ENCODE results near the gene RABGAP1L. TPM values are rescaled to one million over a fixed set of nuclear protein-coding genes. Genes with fewer than 3 reads are reported as not detected.

Gene RABGAP1L
- total and polyA plus RNA-seq, 10 of the 15 experiments (the other 5 are each of a cell fraction or from before 2014, with no cell fraction given): 5.8 to 194 (median 113) TPM

GRCh38 chr1:174637487-174637886, 478.2 kb downstream of the RABGAP1L start:
- no peak for ATAC-seq

More at GRCh38 chr1:174637487-174637886, 478.2 kb downstream of the RABGAP1L start:
- 98% methylated on average over 4 of the region's 4 CpGs for WGBS (ENCODE audit: insufficient coverage, insufficient replicate concordance, low lambda C conversion rate, missing lambda C conversion rate)
- ChIA-PET CTCF (interaction anchor here (0.9 kb wide), 1 partner anchor 12 kb away, joined by 3 read pairs; no protein-coding TSS in a partner anchor), RAD21 (ENCODE audit: unreplicated experiment) (no interaction called here), SMC1A (ENCODE audit: uncharacterized antibody, unreplicated experiment) (no interaction called here), POLR2A (no interaction called here)
- Histone ChIP-seq H3K79me2 (ENCODE audit: control insufficient read depth, insufficient read depth, low read length) (no peaks in the 10 kb centered on the region), H3K36me3 (ENCODE audit: control insufficient read depth in 2 of 2, insufficient read depth in 2 of 2, low read length in 1 of 2) (no peaks in the 10 kb centered on the region), H3K4me3 (no peak overlapping the region), H3K9me3 (replicated peaks; ENCODE audit: control insufficient read depth, insufficient read depth, low read length) (no peaks in the 10 kb centered on the region), H3K4me1 (ENCODE audit: control insufficient read depth, insufficient read depth, low read length) (no peaks in the 10 kb centered on the region), H3K4me2 (ENCODE audit: control insufficient read depth, insufficient read depth) (no peak overlapping the region), H3K27me3 (replicated peaks in 1 of 2; ENCODE audit: control insufficient read depth in 2 of 2, insufficient read depth in 2 of 2, low read length in 1 of 2) (no peaks in the 10 kb centered on the region), H2AFZ (ENCODE audit: control insufficient read depth, low read depth, low read length) (no peak overlapping the region), H4K20me1 (ENCODE audit: control insufficient read depth, insufficient read depth) (no peaks in the 10 kb centered on the region), H3K9ac (ENCODE audit: control insufficient read depth, insufficient read depth, low read length) (no peak overlapping the region), H3K27ac (ENCODE audit: control insufficient read depth, insufficient read depth) (no peak overlapping the region)
- TF ChIP-seq POLR2AphosphoS5 (IDR thresholded peaks at IDR 0.05; ENCODE audit: low read length): no peak
- no peak for TF ChIP-seq CBFB (IDR thresholded peaks at IDR 0.05; ENCODE audit: low read depth)
- no peak for TF ChIP-seq E2F8 (IDR thresholded peaks at IDR 0.05; ENCODE audit: low read depth, partially characterized antibody)
- TF ChIP-seq TBL1XR1 (IDR thresholded peaks at IDR 0.05; ENCODE audit: low read depth, low read length): no peak
- no peak for TF ChIP-seq RUNX3 (IDR thresholded peaks at IDR 0.05; ENCODE audit: low read length)
- no peak for TF ChIP-seq ZBTB11 (CRISPR knock-in tag; IDR thresholded peaks at IDR 0.05)
- no peak for FAIRE-seq
- in situ Hi-C loops (cut with MboI) (no loop called here), intact Hi-C loops (cut with micrococcal nuclease; ENCODE audit: unreplicated experiment) (no loop called here)
- no TSS peak for BruUV-seq (replicated peaks)
- DNase-seq (ENCODE audit: low read depth, low spot score): no peak

Data from GM12878 (cell line).